GM12878 (cell line): ENCODE measurements around the gene ITGA11. TPM values are rescaled to one million over a fixed set of nuclear protein-coding genes. Genes with fewer than 3 reads are reported as not detected.

Experiments
- ATAC-seq: fragments of 200-7000 bp; cut with Tn5 transposase; 3 replicates; pipeline ENCODE4 v1.9.1; 2020; ENCODE audit warnings: mild to moderate bottlenecking, moderate library complexity
- BruUV-seq: library from RNA; stranded (reverse); fragments of 400-500 nt; replicated peaks from 2 replicates; lab custom pipeline; 2021; lab: Mats Ljungman, UMichigan
- CTCF ChIA-PET: fragments of 300-600 bp; sonication (Branson Sonifier 250); formaldehyde crosslinking; extraction: SDS; loops from one replicate; lab custom pipeline; 2021; ENCODE audit warnings: inconsistent platforms; lab: Yijun Ruan, JAX
- POLR2A ChIA-PET: fragments of 350-600 bp; formaldehyde crosslinking; extraction: SDS; loops from one replicate; lab custom pipeline; 2021; ENCODE audit warnings: inconsistent platforms; lab: Charles Lee
- RAD21 ChIA-PET: fragments of 300-600 bp; sonication (Branson Sonifier 250); formaldehyde crosslinking; loops from one replicate; lab custom pipeline; 2023; ENCODE audit warnings: antibody characterized with exemption; ENCODE audit not compliant: unreplicated experiment; lab: Charles Lee
- SMC1A ChIA-PET: fragments of 300-600 bp; sonication (Branson Sonifier 250); formaldehyde crosslinking; loops from one replicate; lab custom pipeline; 2023; ENCODE audit not compliant: unreplicated experiment, uncharacterized antibody; lab: Charles Lee
- DNase-seq: peaks from one replicate; pipeline ENCODE4 v3.0.0-alpha.2; 2011; ENCODE audit warnings: low read depth, low spot score
- FAIRE-seq: peaks from 3 replicates; lab custom pipeline; 2011; peaks lifted over from hg19 to GRCh38; lab: Jason Lieb, UNC
- H2AFZ ChIP-seq: 2 replicates; pipeline ENCODE4 v1.6.0; 2011; ENCODE audit warnings: low read depth, low read length, control low read depth; ENCODE audit not compliant: control insufficient read depth
- H3K27ac ChIP-seq: 2 replicates; pipeline ENCODE4 v1.5.1; 2011; ENCODE audit warnings: control low read depth; ENCODE audit not compliant: control insufficient read depth, insufficient read depth
- H3K27me3 ChIP-seq, 2 experiments: replicated peaks in 1 of 2; 2 replicates each; pipeline versions ENCODE4 v1.6.0 to v1.6.1; 2011; ENCODE audit warnings: low read length in 1 of 2; ENCODE audit not compliant: control insufficient read depth in 2 of 2, insufficient read depth in 2 of 2
- H3K36me3 ChIP-seq, 2 experiments: 2 replicates each; pipeline ENCODE4 v1.5.1; 2011; ENCODE audit warnings: low read length in 1 of 2; ENCODE audit not compliant: control insufficient read depth in 2 of 2, insufficient read depth in 2 of 2
- H3K4me1 ChIP-seq: 2 replicates; pipeline ENCODE4 v1.6.1; 2011; ENCODE audit warnings: mild to moderate bottlenecking, low read length, moderate library complexity, mixed read lengths; ENCODE audit not compliant: control insufficient read depth, insufficient read depth
- H3K4me2 ChIP-seq: 2 replicates; pipeline ENCODE4 v1.6.0; 2011; ENCODE audit warnings: control low read depth; ENCODE audit not compliant: control insufficient read depth, insufficient read depth
- H3K4me3 ChIP-seq: fragments of 200-600 bp; sonication (generic); 2 replicates; pipeline ENCODE4 v1.5.1; 2016
- H3K79me2 ChIP-seq: 2 replicates; pipeline ENCODE4 v1.6.0; 2011; ENCODE audit warnings: low read length; ENCODE audit not compliant: control insufficient read depth, insufficient read depth
- H3K9ac ChIP-seq: 2 replicates; pipeline ENCODE4 v1.8.0; 2011; ENCODE audit warnings: low read length, control low read depth, mixed read lengths; ENCODE audit not compliant: control insufficient read depth, insufficient read depth
- H3K9me3 ChIP-seq: replicated peaks from 3 replicates; pipeline ENCODE4 v1.5.1; 2011; ENCODE audit warnings: mild to moderate bottlenecking, low read length; ENCODE audit not compliant: control insufficient read depth, insufficient read depth
- H4K20me1 ChIP-seq: 2 replicates; pipeline ENCODE4 v1.6.0; 2011; ENCODE audit not compliant: control insufficient read depth, insufficient read depth
- ATF7 ChIP-seq: fragments of 450-650 bp; IDR thresholded peaks from 2 replicates; pipeline ENCODE4 v1.6.1; 2016; ENCODE audit warnings: low read depth, mild to moderate bottlenecking
- CEBPZ ChIP-seq: fragments of 150-350 bp; IDR thresholded peaks from 2 replicates; pipeline ENCODE4 v1.6.1; 2016; ENCODE audit warnings: low read depth, low read length
- ETV6 ChIP-seq, 2 experiments: fragments of 450-650 bp in 1 of 2; IDR thresholded peaks in 1 of 2; conservative IDR thresholded peaks in 1 of 2; 2 replicates each; pipeline ENCODE4 v1.6.1; 2014; ENCODE audit warnings: antibody characterized with exemption in 1 of 2, borderline replicate concordance in 1 of 2, low read depth in 1 of 2, mild to moderate bottlenecking in 1 of 2, moderate library complexity in 1 of 2
- NFYB ChIP-seq: IDR thresholded peaks from 2 replicates; pipeline ENCODE4 v1.6.1; 2011; ENCODE audit warnings: low read depth, mild to moderate bottlenecking, low read length, improper control_type of control experiment, moderate library complexity; ENCODE audit not compliant: insufficient read depth
- RFX5 ChIP-seq: IDR thresholded peaks from 2 replicates; pipeline ENCODE4 v1.6.1; 2011; ENCODE audit warnings: low read depth, low read length, improper control_type of control experiment
- SUZ12 ChIP-seq: fragments of 200-600 bp; sonication (generic); IDR thresholded peaks from one replicate; pipeline ENCODE4 v1.6.1; 2018; ENCODE audit warnings: antibody characterized with exemption, mild to moderate bottlenecking; ENCODE audit not compliant: unreplicated experiment
- TCF7 ChIP-seq: IDR thresholded peaks from 2 replicates; pipeline ENCODE4 v1.6.1; 2014; ENCODE audit warnings: antibody characterized with exemption, borderline replicate concordance
- ZNF384 ChIP-seq: IDR thresholded peaks from 2 replicates; pipeline ENCODE4 v1.6.1; 2012; ENCODE audit warnings: low read depth, mild to moderate bottlenecking, low read length, improper control_type of control experiment, borderline replicate concordance
- WGBS: methylation state at CpG from one replicate; pipeline ENCODE4 v1.1.6; 2016; ENCODE audit warnings: low lambda C conversion rate; ENCODE audit not compliant: insufficient replicate concordance, insufficient coverage; ENCODE audit errors: missing lambda C conversion rate; 5-methylcytosine and 5-hydroxymethylcytosine counted together
- in situ Hi-C: fragments of 300-500 bp; cut with MboI; formaldehyde crosslinking; loops from 9 replicates; pipeline ENCODE4 v1.14.3; 2018; ENCODE audit warnings: mixed read lengths
- intact Hi-C: fragments of 100-400 bp; cut with micrococcal nuclease; formaldehyde crosslinking; loops from one replicate; pipeline ENCODE4 v1.14.2; 2022; ENCODE audit not compliant: unreplicated experiment
- polyA plus RNA-seq, 11 experiments: library from polyadenylated mRNA; depleted of rRNA in 4 of 11; unstranded in 6 of 11; stranded (reverse) in 5 of 11; fragments of >200 nt; fragmentation: Nextera tagmentation in 4 of 11; fragmentation: Illumina TruSeq in 1 of 11; extraction: Ambion mirVana in 4 of 11; extraction: Trizol in 1 of 11; gene quantifications; 1 replicate in 1 of 11; 2 replicates in 10 of 11; pipeline versions ENCODE4 v1.2.1 to v1.2.3, GENCODE V29; 2011 to 2016; ENCODE audit warnings: inconsistent platforms in 2 of 11, missing spikeins in 2 of 11, low read depth in 1 of 11
- total RNA-seq, 4 experiments: library from RNA; depleted of rRNA in 3 of 4; stranded (reverse); fragments of >200 nt in 3 of 4; fragmentation: Illumina TruSeq in 1 of 4; extraction: Trizol in 1 of 4; gene quantifications; 2 replicates each; pipeline versions ENCODE4 v1.2.1 to v1.2.3, GENCODE V29; 2013 to 2021

The ITGA11 gene
- total and polyA plus RNA-seq, 10 of the 15 experiments (the other 5 are each of a cell fraction or from before 2014, with no cell fraction given), result under 0.01 to 0.36 (median 0.13) TPM; not detected in 1

GRCh38 chr15:68367226-68367625 is 64.7 kb downstream of the ITGA11 start:
- Histone ChIP-seq H3K9ac (no peak overlapping the region), H3K4me2 (no peak overlapping the region), H3K27me3 (peaks cover 0 to 9% of the 10 kb centered on the region in 2 experiments; a peak in 3 of 4 replicates), H3K27ac (no peak overlapping the region), H3K9me3 (no peaks in the 10 kb centered on the region), H3K36me3 (no peaks in the 10 kb centered on the region), H3K79me2 (no peaks in the 10 kb centered on the region), H4K20me1 (no peaks in the 10 kb centered on the region)
- no peak for FAIRE-seq
- SMC1A ChIA-PET, result no interaction called here
- in situ Hi-C loops, result no loop called here
- BruUV-seq, result no TSS peak
- no peak for TF ChIP-seq SUZ12
- TF ChIP-seq CEBPZ, result no peak
- TF ChIP-seq ZNF384, result no peak
- no peak for TF ChIP-seq TCF7
- no peak for TF ChIP-seq ETV6 (conservative IDR thresholded peaks at IDR 0.05 in 1 of 2, IDR thresholded peaks at IDR 0.05 in 1 of 2; ENCODE audit: borderline replicate concordance in 1 of 2, low read depth in 1 of 2)
- TF ChIP-seq ATF7, result no peak
- no peak for TF ChIP-seq RFX5
- TF ChIP-seq NFYB, result no peak
- TF ChIP-seq, all 136 proteins: peak for 0
- intact Hi-C loops, result no loop called here
- H2AFZ ChIP-seq, result no peak overlapping the region
- H3K4me1 ChIP-seq, result no peaks in the 10 kb centered on the region
- ChIA-PET CTCF (no interaction called here), POLR2A (no interaction called here), RAD21 (no interaction called here)
- ATAC-seq, result no peak
- 0% methylated on average over 4 of the region's 4 CpGs for WGBS
- H3K4me3 ChIP-seq, result no peak overlapping the region
- DNase-seq, result no peak
